WTC11 (cell line): ENCODE data around the gene ATP7A. TPM values are rescaled to one million over a fixed set of nuclear protein-coding genes. Genes with fewer than 3 reads are reported as not detected.

Experiments used
- ATAC-seq: fragments of 200-7000 bp; cut with Tn5 transposase; 2 replicates; pipeline ENCODE4 v1.10.0; 2021; ENCODE audit warnings: mild to moderate bottlenecking, moderate library complexity
- CTCF ChIA-PET: fragments of 300-600 bp; sonication (Branson Sonifier 250); formaldehyde crosslinking; loops from one replicate; lab custom pipeline; 2021; ENCODE audit warnings: antibody characterized with exemption; lab: Charles Lee
- POLR2A ChIA-PET: fragments of 350-600 bp; sonication (Branson Sonifier 250); formaldehyde crosslinking; loops from one replicate; lab custom pipeline; 2021; ENCODE audit warnings: antibody characterized with exemption; lab: Charles Lee
- DNase-seq: peaks from one replicate; pipeline ENCODE4 v3.0.0; 2021; ENCODE audit warnings: low spot score
- H3K27ac Mint-ChIP-seq: 2 replicates; pipeline ENCODE4 v1.8.0; 2021; ENCODE audit warnings: mixed read lengths
- H3K27me3 Mint-ChIP-seq: 2 replicates; pipeline ENCODE4 v1.8.0; 2021; ENCODE audit warnings: low read depth, mild to moderate bottlenecking, moderate library complexity, mixed read lengths
- H3K36me3 Mint-ChIP-seq: 2 replicates; pipeline ENCODE4 v1.8.0; 2021; ENCODE audit warnings: mixed read lengths
- H3K4me1 Mint-ChIP-seq: 2 replicates; pipeline ENCODE4 v1.8.0; 2022; ENCODE audit warnings: mixed read lengths
- H3K4me3 Mint-ChIP-seq: 2 replicates; pipeline ENCODE4 v1.8.0; 2021; ENCODE audit warnings: mild to moderate bottlenecking, moderate library complexity, mixed read lengths
- H3K9me3 Mint-ChIP-seq: 2 replicates; pipeline ENCODE4 v1.8.0; 2021; ENCODE audit warnings: mixed read lengths
- ATF2 ChIP-seq: sonication (generic); formaldehyde crosslinking; IDR thresholded peaks from 2 replicates; pipeline ENCODE4 v1.8.1; 2022; ENCODE audit warnings: low read depth, missing genetic modification reagents, borderline replicate concordance
- ESRRA ChIP-seq: sonication (generic); formaldehyde crosslinking; IDR thresholded peaks from 2 replicates; pipeline ENCODE4 v1.8.1; 2022; ENCODE audit warnings: mild to moderate bottlenecking, missing genetic modification reagents, borderline replicate concordance
- FOXJ3 ChIP-seq: sonication (generic); formaldehyde crosslinking; IDR thresholded peaks from 2 replicates; pipeline ENCODE4 v1.9.0; 2021; ENCODE audit warnings: missing genetic modification reagents, mild to moderate bottlenecking, borderline replicate concordance
- FOXP4 ChIP-seq: sonication (generic); formaldehyde crosslinking; IDR thresholded peaks from 2 replicates; pipeline ENCODE4 v1.8.0; 2022; ENCODE audit warnings: mild to moderate bottlenecking, missing genetic modification reagents
- GTF2I ChIP-seq: fragments of 250-450 bp; sonication (Bioruptor Pico); conservative IDR thresholded peaks from 2 replicates; pipeline ENCODE4 v1.4.0; 2021; ENCODE audit warnings: mild to moderate bottlenecking
- HMGA2 ChIP-seq: fragments of 250-450 bp; sonication (Bioruptor Pico); IDR thresholded peaks from 2 replicates; pipeline ENCODE4 v1.4.0; 2021; ENCODE audit warnings: mild to moderate bottlenecking, moderate library complexity
- IRF1 ChIP-seq: sonication (generic); formaldehyde crosslinking; IDR thresholded peaks from 2 replicates; pipeline ENCODE4 v1.8.0; 2023; ENCODE audit warnings: missing genetic modification reagents
- JAZF1 ChIP-seq: fragments of 250-450 bp; sonication (Bioruptor Pico); IDR thresholded peaks from 2 replicates; pipeline ENCODE4 v1.9.0; 2021; ENCODE audit warnings: moderate library complexity, mild to moderate bottlenecking, inconsistent platforms
- NFATC4 ChIP-seq: fragments of 250-450 bp; sonication (Bioruptor Pico); IDR thresholded peaks from 2 replicates; pipeline ENCODE4 v1.9.0; 2021; ENCODE audit warnings: mild to moderate bottlenecking
- NR1H2 ChIP-seq: sonication (generic); formaldehyde crosslinking; IDR thresholded peaks from 2 replicates; pipeline ENCODE4 v1.9.0; 2021; ENCODE audit warnings: mild to moderate bottlenecking, moderate library complexity, missing genetic modification reagents
- NR2C2 ChIP-seq: sonication (generic); formaldehyde crosslinking; IDR thresholded peaks from 2 replicates; pipeline ENCODE4 v1.8.0; 2022; ENCODE audit warnings: mild to moderate bottlenecking, missing genetic modification reagents
- RORB ChIP-seq: fragments of 250-450 bp; sonication (Bioruptor Pico); IDR thresholded peaks from 2 replicates; pipeline ENCODE4 v1.9.0; 2021; ENCODE audit warnings: mild to moderate bottlenecking
- TEAD4 ChIP-seq: sonication (generic); formaldehyde crosslinking; IDR thresholded peaks from 2 replicates; pipeline ENCODE4 v1.8.0; 2022; ENCODE audit warnings: mild to moderate bottlenecking, missing genetic modification reagents
- TP53 ChIP-seq: sonication (generic); formaldehyde crosslinking; IDR thresholded peaks from 2 replicates; pipeline ENCODE4 v1.8.1; 2023; ENCODE audit warnings: mild to moderate bottlenecking, missing genetic modification reagents
- ZBTB21 ChIP-seq: sonication (generic); formaldehyde crosslinking; IDR thresholded peaks from 2 replicates; pipeline ENCODE4 v1.8.1; 2023; ENCODE audit warnings: mild to moderate bottlenecking, missing genetic modification reagents, borderline replicate concordance
- ZNF121 ChIP-seq: sonication (generic); formaldehyde crosslinking; IDR thresholded peaks from 2 replicates; pipeline ENCODE4 v1.8.0; 2023; ENCODE audit warnings: missing genetic modification reagents
- total RNA-seq: library from RNA; stranded (reverse); gene quantifications from 3 replicates; pipeline ENCODE4 v1.2.3, GENCODE V29; 2021
- TF ChIP-seq, protein P1 (sequence below): sonication (generic); formaldehyde crosslinking; IDR thresholded peaks from 2 replicates; pipeline ENCODE4 v1.8.1; 2023; ENCODE audit warnings: mild to moderate bottlenecking, moderate library complexity, missing genetic modification reagents
- TF ChIP-seq, protein P2 (sequence below): sonication (generic); formaldehyde crosslinking; IDR thresholded peaks from 2 replicates; pipeline ENCODE4 v1.8.0; 2023; ENCODE audit warnings: mild to moderate bottlenecking, missing genetic modification reagents

Gene ATP7A
- total RNA-seq, 1 experiment from 2014 or later, result 2.8 TPM

DNA sequence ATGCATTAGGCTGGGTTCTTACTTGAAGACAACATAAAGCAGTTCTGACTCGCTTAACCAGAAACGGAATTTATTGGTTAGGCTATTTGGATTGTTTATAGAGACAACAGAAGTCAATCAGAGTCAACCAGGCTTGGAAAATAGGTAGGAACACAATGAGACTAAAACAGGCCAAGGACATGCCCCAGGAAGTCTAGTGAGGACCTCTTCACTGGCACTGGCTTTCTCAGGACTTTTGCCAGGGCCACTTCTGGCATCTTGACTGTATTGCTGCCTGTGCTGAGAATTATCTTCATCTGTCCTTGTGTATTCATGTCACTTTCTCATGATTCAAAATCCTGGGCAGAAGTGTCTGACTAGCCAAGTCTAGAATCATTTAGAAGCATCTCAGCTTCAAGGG lies 39.3 kb downstream of the ATP7A start (continued):
- TF ChIP-seq ZNF121 (no peak), JAZF1 (no peak), NR1H2 (CRISPR knock-in tag) (no peak), FOXP4 (no peak)
- TF ChIP-seq, protein P1, sequence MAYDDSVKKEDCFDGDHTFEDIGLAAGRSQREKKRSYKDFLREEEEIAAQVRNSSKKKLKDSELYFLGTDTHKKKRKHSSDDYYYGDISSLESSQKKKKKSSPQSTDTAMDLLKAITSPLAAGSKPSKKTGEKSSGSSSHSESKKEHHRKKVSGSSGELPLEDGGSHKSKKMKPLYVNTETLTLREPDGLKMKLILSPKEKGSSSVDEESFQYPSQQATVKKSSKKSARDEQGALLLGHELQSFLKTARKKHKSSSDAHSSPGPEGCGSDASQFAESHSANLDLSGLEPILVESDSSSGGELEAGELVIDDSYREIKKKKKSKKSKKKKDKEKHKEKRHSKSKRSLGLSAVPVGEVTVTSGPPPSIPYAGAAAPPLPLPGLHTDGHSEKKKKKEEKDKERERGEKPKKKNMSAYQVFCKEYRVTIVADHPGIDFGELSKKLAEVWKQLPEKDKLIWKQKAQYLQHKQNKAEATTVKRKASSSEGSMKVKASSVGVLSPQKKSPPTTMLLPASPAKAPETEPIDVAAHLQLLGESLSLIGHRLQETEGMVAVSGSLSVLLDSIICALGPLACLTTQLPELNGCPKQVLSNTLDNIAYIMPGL (CRISPR knock-in tag), result no peak
- TF ChIP-seq, protein P2, sequence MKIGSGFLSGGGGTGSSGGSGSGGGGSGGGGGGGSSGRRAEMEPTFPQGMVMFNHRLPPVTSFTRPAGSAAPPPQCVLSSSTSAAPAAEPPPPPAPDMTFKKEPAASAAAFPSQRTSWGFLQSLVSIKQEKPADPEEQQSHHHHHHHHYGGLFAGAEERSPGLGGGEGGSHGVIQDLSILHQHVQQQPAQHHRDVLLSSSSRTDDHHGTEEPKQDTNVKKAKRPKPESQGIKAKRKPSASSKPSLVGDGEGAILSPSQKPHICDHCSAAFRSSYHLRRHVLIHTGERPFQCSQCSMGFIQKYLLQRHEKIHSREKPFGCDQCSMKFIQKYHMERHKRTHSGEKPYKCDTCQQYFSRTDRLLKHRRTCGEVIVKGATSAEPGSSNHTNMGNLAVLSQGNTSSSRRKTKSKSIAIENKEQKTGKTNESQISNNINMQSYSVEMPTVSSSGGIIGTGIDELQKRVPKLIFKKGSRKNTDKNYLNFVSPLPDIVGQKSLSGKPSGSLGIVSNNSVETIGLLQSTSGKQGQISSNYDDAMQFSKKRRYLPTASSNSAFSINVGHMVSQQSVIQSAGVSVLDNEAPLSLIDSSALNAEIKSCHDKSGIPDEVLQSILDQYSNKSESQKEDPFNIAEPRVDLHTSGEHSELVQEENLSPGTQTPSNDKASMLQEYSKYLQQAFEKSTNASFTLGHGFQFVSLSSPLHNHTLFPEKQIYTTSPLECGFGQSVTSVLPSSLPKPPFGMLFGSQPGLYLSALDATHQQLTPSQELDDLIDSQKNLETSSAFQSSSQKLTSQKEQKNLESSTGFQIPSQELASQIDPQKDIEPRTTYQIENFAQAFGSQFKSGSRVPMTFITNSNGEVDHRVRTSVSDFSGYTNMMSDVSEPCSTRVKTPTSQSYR, result no peak

- ATAC-seq (no peak), DNase-seq (no peak)
- no peaks in the 10 kb centered on the region for H3K27me3 Mint-ChIP-seq
- H3K27ac Mint-ChIP-seq, result no peak overlapping the region
- no peaks in the 10 kb centered on the region for H3K4me1 Mint-ChIP-seq
- no peak for TF ChIP-seq TEAD4 (CRISPR knock-in tag)
- no peak for TF ChIP-seq ESRRA (CRISPR knock-in tag)
- no peak for TF ChIP-seq FOXJ3 (CRISPR knock-in tag)
- TF ChIP-seq IRF1 (CRISPR knock-in tag), result no peak
- TF ChIP-seq GTF2I (CRISPR knock-in tag), result no peak
- no peak for TF ChIP-seq TP53
- no peaks in the 10 kb centered on the region for H3K36me3 Mint-ChIP-seq
- ChIA-PET CTCF (no interaction called here), POLR2A (no interaction called here)
- no peak overlapping the region for H3K4me3 Mint-ChIP-seq
- H3K9me3 Mint-ChIP-seq, result peaks cover 4% of the 10 kb centered on the region
These were observed 41.7 kb downstream of the ATP7A start for GRCh38 chrX:77952173-77952572.

DNA sequence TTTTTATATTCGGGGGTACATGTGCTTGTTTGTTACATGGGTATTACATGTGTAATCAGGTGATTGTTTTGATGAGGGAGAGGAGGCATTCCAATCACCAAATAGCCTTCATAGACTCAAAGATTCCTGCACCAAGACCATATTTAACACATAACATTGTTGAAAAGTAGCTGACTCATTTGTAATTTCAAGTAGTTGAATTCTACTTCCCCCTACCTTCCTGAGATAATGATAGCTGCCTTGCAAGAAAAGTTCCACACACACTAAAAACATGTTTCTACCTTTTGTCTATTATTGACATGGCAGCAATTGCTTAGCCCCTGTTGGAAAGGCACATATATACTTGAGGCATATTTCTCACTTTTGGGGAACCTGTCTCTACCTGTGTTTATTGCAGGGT lies 42.8 kb downstream of the ATP7A start:
- ATAC-seq, result no peak
- no peak overlapping the region for H3K4me3 Mint-ChIP-seq
- CTCF ChIA-PET, result no interaction called here
- H3K27ac Mint-ChIP-seq, result no peak overlapping the region
- H3K4me1 Mint-ChIP-seq, result no peaks in the 10 kb centered on the region
- H3K36me3 Mint-ChIP-seq, result no peaks in the 10 kb centered on the region
- no peak for DNase-seq
- H3K9me3 Mint-ChIP-seq, result peaks cover 4% of the 10 kb centered on the region
- POLR2A ChIA-PET, result no interaction called here
- TF ChIP-seq NR2C2 (CRISPR knock-in tag) (no peak), RORB (CRISPR knock-in tag) (no peak), ZBTB21 (CRISPR knock-in tag) (no peak), HMGA2 (CRISPR knock-in tag) (no peak), IRF1 (CRISPR knock-in tag) (no peak), NFATC4 (no peak), ATF2 (no peak)
- H3K27me3 Mint-ChIP-seq, result no peaks in the 10 kb centered on the region
